ENCODE data around the gene IGDCC3.

The IGDCC3 gene

GRCh38 chr15:65309882-65310418, 67.9 kb downstream of the IGDCC3 start:
- TF ChIP-seq CTCF (conservative IDR thresholded peaks at IDR 0.05; ENCODE audit: low read depth), result no peak
- POLR2A ChIA-PET (ENCODE audit: low non-redundant PET), result interaction anchor here (0.5 kb wide), 2 partner anchors 37 to 125 kb away, joined by 4 read pairs; partner anchors contain the start of gene CLPX
- no peak overlapping the region for H3K27ac ChIP-seq
- CTCF ChIA-PET, result interaction anchor here (1.2 to 1.5 kb wide), 2 partner anchors 75 to 276 kb away, joined by 4 read pairs; no protein-coding TSS in a partner anchor
- DNase-seq (ENCODE audit: low spot score), result no peak

- ChIA-PET CTCF (interaction anchor here (1.2 kb wide), 1 partner anchor 37 kb away, joined by 3 read pairs; no protein-coding TSS in a partner anchor), POLR2A (ENCODE audit: low non-redundant PET) (no interaction called here)
- no peak for TF ChIP-seq CTCF (conservative IDR thresholded peaks at IDR 0.05; ENCODE audit: low read depth)
- DNase-seq (ENCODE audit: low spot score), result no peak
- H3K27ac ChIP-seq, result peak overlapping the region; percentile 1; the same call in 1 of the 2 replicates
These were observed 69.8 kb downstream of the IGDCC3 start for GRCh38 chr15:65307978-65308377.

GRCh38 chr15:65306551-65306950, 71.3 kb downstream of the IGDCC3 start:
- TF ChIP-seq CTCF (conservative IDR thresholded peaks at IDR 0.05; ENCODE audit: low read depth), result no peak
- ChIA-PET CTCF (interaction anchor here (0.6 to 1.1 kb wide), 2 partner anchors 12 to 44 kb away, joined by 5 to 6 read pairs; no protein-coding TSS in a partner anchor), POLR2A (ENCODE audit: low non-redundant PET) (no interaction called here)
- no peak overlapping the region for H3K27ac ChIP-seq
- DNase-seq (ENCODE audit: low spot score), result no peak

- DNase-seq (ENCODE audit: low spot score), result no peak
- no peak for TF ChIP-seq CTCF (conservative IDR thresholded peaks at IDR 0.05; ENCODE audit: low read depth)
- ChIA-PET POLR2A (ENCODE audit: low non-redundant PET) (interaction anchor here (0.7 kb wide), 2 partner anchors 61 to 303 kb away, joined by 3 to 4 read pairs; no protein-coding TSS in a partner anchor), CTCF (interaction anchor here (0.6 to 1.1 kb wide), 3 partner anchors 9 to 98 kb away, joined by 3 to 6 read pairs (median 5); no protein-coding TSS in a partner anchor)
- H3K27ac ChIP-seq, result peak overlapping the region; percentile 82
These were observed 72.0 kb downstream of the IGDCC3 start for GRCh38 chr15:65305776-65306175.

- ChIA-PET CTCF (interaction anchor here (0.6 to 0.9 kb wide), 4 partner anchors 8 to 97 kb away, joined by 3 to 5 read pairs (median 4); no protein-coding TSS in a partner anchor), POLR2A (ENCODE audit: low non-redundant PET) (interaction anchor here (0.6 to 1.2 kb wide), 5 partner anchors 8 to 302 kb away, joined by 3 to 4 read pairs (median 4); no protein-coding TSS in a partner anchor)
- TF ChIP-seq CTCF (conservative IDR thresholded peaks at IDR 0.05; ENCODE audit: low read depth), result no peak
- peak overlapping the region; percentile 82 for H3K27ac ChIP-seq
- DNase-seq (ENCODE audit: low spot score), result no peak
These were observed 72.5 kb downstream of the IGDCC3 start for GRCh38 chr15:65305150-65305758.

- H3K27ac ChIP-seq, result peak within 1 kb of the TSS; percentile 82
- DNase-seq (ENCODE audit: low spot score), result peak; percentile 86
- CTCF ChIA-PET, result interaction anchor here (0.6 to 0.9 kb wide), 3 partner anchors 9 to 81 kb away, joined by 3 to 5 read pairs (median 4); no protein-coding TSS in a partner anchor
- POLR2A ChIA-PET (ENCODE audit: low non-redundant PET), result interaction anchor here (0.6 to 1.2 kb wide), 4 partner anchors 9 to 116 kb away, joined by 3 to 4 read pairs (median 4); no protein-coding TSS in a partner anchor
- peak; percentile 98 for TF ChIP-seq CTCF (conservative IDR thresholded peaks at IDR 0.05; ENCODE audit: low read depth)
These were observed 73.2 kb downstream of the IGDCC3 start, which contains the start of gene RNU5B-1 for GRCh38 chr15:65304381-65305149. RNU5B-1 (plus strand) TSS chr15:65304677.

Measured in RWPE1 (cell line).